NCI-H748 treated with DMSO at 0.1 percent for 48 hours (cell line): ENCODE data around the gene CAPN8.

Source experiments
- DNase-seq: peaks from one replicate; lab custom pipeline; 2025; lab: John Stamatoyannopoulos, UW

Gene CAPN8

DNA sequence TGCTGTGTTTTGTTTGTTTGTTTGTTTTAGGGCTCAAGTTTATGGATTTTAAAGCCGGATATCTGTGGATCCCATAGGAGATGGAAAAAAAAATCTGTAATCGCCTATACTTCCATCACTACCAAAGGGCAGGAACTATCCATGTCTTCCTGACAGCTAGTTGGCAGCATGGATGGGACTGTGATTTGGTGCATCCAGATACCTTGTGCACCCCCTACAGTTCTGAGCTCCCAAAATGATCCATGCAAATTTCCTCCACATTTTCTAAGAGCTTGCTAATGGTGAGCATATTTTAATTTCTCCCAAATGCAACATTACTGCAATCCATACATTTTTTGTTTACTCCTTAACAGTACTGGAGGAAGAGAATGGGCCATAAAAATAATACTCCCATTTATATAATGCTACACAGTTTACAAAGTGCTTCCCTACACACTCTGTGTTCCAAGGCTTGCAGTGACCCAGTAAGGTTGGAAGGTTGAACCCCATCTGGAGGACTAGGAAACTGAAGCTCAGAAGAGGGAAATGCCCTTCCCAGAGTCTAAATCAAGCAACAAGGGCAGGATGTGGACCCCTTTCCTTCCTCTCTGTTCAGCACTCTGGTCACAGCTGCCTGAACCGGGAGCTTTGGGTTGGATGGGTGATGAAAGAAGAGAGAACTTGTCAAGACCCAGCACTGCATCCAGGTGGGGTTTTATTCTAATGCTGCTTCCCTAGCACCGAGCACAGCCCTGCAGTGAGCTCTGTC lies 48.0 kb downstream of the CAPN8 start:
- no peak for DNase-seq

DNA sequence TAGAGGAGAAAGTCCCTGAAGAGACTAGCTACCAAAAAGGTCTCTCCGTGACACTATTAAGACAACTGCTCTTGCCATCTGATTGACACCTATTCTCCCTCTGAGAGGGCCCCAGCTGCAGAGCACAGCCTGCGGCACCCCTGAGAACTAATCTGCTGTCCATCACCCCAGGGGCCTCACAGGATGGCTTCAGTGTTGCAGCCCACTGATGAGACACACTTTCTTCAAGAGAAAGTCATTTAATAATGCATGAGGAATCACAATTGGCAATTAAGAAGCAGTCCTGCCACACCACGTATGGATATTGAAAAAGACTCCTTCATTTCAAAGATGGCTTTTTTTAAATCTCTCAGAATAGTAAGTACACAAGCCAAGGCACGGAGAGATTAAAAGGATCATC lies 48.9 kb downstream of the CAPN8 start:
- DNase-seq = no peak

DNA sequence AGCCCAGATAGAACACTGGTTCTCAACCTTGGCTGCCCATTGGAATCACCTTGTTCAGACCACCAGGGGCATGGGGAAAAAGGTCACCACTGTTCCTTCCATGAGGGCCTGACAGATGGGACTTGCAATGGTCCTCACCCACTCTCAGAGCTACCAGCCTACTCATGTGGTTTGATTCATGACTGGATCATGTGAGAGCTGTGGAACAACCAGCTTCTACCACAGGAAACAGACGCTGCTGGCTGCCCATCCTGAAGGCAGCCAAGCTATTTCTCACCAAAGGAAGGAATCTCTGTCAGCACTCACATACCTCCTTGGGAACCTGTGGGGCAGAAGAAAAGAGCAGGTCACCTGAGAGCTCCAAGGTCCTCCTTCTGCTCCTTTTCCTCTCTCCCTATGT lies 53.6 kb downstream of the CAPN8 start:
- DNase-seq = no peak

GRCh38 chr1:223609977-223610376 lies 55.5 kb downstream of the CAPN8 start:
- DNase-seq = no peak

DNA sequence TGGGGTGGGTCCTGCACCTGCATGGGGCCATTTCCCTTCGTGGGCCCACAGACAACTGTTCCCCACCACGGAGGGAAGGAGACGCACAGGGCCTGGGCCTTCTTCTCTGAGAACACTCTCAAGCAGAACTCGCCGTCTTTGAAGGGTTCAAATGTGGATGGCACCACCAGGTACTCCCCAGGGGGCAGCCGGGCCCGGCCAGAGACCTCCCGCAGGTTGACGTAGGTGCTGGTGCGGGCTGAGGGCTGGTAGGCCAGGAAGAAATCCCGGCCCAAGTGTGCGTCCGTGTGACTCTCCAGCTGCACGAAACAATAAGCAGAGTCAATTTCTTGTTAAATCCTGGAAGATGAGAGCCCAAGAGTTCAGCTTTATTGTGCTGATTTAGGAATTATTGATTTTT lies 56.4 kb downstream of the CAPN8 start:
- DNase-seq = no peak

GRCh38 chr1:223558512-223558911 lies 107.0 kb downstream of the CAPN8 start:
- DNase-seq = no peak

DNA sequence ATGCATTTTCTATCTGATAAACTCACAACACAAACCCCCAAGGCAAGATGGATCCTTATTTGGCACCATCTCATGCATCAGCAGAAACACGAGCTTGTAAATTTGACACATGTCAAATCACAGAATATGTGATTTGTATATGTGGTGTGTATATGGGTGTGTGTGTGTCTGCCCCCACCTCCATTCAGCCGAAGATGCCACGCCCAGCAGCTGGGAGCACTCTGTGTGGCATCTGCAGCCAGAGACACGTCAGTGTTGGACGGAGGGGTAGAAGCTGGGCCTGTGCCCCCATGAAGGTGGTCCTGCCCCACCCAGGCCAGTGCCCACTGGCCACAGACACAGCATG lies 108.4 kb downstream of the CAPN8 start:
- no peak for DNase-seq

DNA sequence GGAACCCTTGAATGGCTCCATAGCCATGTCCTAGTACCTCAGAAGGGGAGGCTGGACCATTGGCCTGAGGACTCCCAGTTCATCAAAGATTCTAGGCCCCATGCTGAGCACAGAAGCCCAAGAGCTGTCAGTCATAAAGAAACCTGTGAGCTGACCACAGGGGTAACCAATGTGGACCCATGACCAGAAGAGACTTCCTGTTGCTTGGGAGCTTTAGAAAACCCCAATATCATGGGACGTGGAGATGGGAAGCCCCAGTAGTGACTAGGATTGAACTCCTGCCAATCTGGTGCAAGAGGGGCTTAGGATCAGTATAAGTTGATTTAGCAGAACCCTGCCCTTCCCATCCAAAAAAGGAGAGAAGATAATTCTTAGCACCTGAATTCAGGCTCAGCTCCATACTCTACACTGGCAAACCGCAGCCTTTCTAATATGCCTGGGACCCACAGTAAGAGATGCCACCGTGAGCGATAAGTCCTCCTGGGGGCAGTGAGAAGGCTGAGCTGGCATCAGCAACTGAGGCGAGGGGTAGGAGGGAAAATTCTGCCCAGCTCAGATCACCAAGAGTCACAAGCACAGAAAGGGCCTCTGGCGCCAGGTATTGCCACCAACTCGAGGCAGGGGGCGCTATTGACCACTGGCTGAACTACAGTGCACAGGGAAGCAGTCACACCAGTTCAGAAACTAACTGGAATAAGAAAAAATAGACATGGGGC lies 108.9 kb downstream of the CAPN8 start:
- DNase-seq = peak; percentile 9

GRCh38 chr1:223553957-223554356 lies 111.5 kb downstream of the CAPN8 start:
- no peak for DNase-seq

DNA sequence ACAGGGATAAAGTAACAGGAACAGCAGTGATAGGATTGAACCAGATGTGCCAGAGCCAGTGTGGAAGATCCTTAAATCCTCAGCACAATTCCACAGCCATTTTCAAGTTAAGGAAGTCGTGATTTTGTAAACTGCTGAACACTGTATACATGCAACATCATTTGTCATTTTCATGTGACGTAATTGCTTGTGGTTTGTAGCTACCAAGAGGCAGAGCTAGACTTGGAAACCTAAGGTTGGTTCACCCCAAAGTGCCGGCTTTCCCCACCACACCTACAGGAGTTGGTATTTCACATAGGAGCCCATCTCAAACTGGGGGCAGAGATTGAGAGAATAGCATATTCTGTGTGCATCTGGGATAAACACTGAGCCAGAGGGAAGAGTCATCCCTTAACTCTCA lies 113.9 kb downstream of the CAPN8 start:
- no peak for DNase-seq

DNA sequence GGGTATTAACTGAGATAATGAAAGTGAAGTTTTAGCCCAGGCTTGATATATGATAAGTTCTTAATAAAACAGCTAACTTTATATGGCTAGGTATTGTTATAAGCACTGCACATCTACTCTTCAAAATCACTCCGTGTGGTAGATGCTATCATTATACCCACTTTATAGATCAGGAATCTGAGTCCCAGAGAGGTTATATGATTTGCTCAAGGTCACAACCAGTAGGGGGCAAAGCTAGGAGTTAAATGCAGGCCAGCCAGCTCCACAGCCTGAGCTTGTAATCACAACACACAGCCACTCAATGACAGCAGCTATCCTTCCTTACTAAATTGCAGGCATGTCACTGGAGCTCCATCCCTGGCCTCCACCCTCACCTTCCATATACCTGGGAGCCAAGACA lies 115.8 kb downstream of the CAPN8 start:
- DNase-seq = no peak

DNA sequence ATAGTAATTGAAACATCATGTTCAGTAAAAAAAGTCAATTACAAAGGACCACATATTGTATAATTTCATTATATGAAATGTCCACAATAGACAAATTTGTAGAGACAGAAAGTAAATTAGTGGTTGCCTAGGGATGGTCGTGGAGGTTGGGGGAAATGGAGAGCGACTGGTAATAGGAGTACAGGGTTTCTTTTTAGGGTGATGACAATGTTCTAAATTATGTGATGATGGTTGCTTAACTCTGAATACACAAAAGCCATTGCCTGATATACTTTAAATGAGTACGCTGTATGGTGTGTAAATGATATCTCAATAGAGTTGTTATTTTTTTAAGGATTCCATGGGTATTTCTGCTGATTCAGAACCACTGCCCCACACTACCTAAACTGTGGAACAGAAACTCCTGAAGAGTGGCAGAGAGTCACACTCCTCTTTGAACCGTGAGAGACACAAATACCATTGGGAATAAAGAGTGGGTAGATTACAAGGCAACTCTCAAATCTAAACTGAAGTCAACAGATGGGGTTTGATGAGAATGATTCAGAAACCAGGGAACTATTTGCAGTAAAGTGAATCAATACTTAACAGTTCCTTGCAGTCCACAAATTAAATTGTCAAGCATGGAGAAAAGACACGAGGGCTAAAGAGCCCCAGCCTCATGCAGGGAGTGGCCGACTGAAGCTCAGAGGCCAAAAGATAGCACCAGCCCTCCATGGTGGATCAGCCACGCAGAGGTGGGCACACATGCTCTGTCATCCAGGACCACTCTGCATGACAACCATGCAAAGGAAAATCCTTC lies 118.0 kb downstream of the CAPN8 start:
- no peak for DNase-seq

GRCh38 chr1:223545343-223545742 lies 120.2 kb downstream of the CAPN8 start:
- no peak for DNase-seq

DNA sequence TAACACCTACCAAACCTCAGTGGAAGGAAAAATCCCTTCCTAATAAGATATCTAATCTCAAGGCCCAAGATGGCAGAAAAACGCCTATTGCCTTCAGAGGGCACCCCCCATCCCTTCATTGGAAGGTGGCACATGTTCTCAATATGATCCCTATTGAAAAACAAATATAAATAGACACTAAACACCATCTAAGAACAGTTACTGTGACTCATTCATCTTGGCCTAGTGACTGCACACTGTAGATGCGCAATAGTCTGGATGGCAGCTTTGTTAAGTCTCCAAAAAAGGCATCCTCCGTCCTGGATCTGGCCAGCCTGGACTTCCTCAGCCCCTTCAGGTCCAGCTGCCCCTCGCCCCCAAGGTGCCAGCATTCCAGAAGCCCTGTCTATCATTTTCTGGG lies 121.9 kb downstream of the CAPN8 start:
- DNase-seq = no peak

DNA sequence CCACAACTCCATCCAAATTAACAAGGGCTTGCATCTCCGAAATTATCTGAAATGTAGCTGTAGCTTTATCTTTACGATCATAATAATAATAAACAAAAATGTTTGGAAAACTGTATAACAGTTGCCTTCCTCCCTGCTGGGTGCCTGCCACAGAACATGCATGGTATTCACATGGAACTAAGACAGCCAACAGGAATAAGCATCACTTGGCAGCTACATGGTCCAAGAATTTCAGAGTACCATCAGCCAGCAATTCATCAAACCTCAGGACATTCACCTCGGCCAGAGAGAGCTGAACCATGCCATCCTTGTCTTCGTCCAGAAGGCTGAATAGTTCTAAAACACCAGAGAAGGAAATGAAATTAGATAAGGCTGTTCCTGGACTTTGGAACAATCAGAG lies 122.7 kb downstream of the CAPN8 start:
- DNase-seq = no peak

- no peak for DNase-seq
Observed at GRCh38 chr1:223540485-223541106, 124.9 kb downstream of the CAPN8 start.

DNA sequence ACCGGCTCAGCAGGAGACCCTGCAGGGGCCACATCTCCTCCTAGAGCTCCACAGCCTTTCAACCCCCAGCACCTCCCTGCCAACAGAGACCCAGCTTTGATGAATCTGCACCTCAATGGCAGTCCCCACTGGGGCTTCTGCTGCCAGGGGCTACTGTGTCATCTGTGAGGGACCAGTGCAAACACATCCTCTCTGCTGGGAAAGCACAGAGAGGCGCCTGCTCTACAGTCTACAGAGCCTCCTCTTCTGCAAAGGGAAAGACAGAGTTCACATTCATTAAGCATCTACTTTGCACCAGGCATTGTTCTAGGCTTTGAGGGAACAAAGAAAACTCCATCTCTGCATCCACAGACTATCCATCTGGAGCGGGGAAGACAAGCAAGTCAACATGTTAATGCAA lies 125.8 kb downstream of the CAPN8 start:
- no peak for DNase-seq

GRCh38 chr1:223538981-223539380 lies 126.5 kb downstream of the CAPN8 start:
- DNase-seq = no peak

DNA sequence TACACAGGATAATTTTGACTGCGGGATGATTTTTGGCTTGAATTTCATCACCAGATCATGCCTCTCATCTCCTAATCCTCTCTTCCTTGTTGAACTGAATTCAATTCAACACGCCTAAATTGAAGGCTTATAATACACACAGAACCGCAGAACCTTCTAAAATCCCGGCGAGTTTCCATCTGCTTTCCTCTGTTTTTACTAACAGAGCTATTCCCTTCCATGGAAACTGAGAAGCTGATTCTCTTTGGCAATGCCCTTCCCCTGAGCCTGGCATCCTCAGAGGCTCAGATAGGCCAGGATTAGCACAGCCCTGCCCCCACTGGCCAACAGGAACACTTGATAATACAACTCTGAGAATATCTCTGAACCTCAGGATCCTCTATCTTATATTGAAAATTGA lies 130.2 kb downstream of the CAPN8 start:
- no peak for DNase-seq

DNA sequence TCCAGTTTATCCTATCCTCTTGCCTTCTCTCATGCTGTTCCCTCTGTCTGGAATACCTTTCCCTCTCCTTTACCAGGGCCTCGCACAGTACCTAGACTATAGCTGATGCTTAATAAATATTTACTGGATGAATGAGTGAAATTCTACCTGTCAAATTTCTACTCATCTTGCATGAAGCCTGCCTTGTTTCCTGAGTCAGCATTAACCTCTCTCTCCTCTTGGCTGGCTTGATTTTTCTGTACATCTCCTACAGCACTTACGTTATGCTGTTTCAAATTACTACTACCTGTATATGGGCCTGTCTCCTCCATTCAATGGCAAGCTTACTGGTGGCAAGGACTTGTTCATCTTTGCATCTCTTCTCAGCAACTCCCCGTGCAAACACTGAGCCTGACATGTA lies 130.8 kb downstream of the CAPN8 start:
- no peak for DNase-seq

GRCh38 chr1:223533708-223534107 lies 131.8 kb downstream of the CAPN8 start:
- no peak for DNase-seq

- peak; percentile 4 for DNase-seq
Observed at GRCh38 chr1:223531742-223532341, 133.7 kb downstream of the CAPN8 start.
